Keratinocyte (primary cell): ENCODE data around the gene FERMT3.

ENCODE experiments used
- EZH2 ChIP-seq: IDR thresholded peaks from one replicate; pipeline ENCODE4 v1.6.1; 2012; ENCODE audit warnings: inconsistent platforms, mild to moderate bottlenecking, low read length, moderate library complexity
- TF ChIP-seq, protein P1 (sequence below), 3 experiments: IDR thresholded peaks in 1 of 3; conservative IDR thresholded peaks in 1 of 3; optimal IDR thresholded peaks in 1 of 3; 2 replicates in 2 of 3; 3 replicates in 1 of 3; pipeline versions ENCODE3 to v1.5.1; 2011; ENCODE audit warnings: low read length in 3 of 3, mild to moderate bottlenecking in 3 of 3, moderate library complexity in 2 of 3, control low read depth in 1 of 3, inconsistent platforms in 1 of 3; ENCODE audit not compliant: insufficient read depth in 2 of 3; ENCODE audit errors: extremely low read depth in 1 of 3

DNA sequence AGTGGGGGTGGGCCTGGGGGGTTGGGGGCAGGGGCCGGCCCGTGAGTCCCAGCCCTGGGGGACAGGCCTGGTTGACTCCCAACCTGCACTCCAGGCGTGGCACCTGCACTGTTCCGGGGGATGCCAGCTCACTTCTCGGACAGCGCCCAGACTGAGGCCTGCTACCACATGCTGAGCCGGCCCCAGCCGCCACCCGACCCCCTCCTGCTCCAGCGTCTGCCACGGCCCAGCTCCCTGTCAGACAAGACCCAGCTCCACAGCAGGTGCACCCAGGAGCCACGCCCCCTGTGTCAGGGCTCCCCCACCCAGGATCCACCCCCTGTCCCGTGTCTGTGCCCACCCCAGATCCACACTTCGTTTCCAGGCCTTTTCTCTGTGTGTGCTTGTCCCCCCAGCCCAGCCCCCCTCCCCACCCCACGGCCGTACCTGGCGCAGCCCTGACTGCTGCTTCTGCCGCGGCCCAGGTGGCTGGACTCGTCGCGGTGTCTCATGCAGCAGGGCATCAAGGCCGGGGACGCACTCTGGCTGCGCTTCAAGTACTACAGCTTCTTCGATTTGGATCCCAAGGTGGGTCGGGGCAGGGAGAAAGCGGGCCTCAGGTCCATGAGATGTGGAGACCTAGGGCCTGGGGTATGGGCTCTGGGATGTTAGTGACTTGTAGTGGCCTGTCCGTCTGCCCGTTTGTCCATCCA, 4.8 kb downstream of the FERMT3 start:
- TF ChIP-seq, protein P1, sequence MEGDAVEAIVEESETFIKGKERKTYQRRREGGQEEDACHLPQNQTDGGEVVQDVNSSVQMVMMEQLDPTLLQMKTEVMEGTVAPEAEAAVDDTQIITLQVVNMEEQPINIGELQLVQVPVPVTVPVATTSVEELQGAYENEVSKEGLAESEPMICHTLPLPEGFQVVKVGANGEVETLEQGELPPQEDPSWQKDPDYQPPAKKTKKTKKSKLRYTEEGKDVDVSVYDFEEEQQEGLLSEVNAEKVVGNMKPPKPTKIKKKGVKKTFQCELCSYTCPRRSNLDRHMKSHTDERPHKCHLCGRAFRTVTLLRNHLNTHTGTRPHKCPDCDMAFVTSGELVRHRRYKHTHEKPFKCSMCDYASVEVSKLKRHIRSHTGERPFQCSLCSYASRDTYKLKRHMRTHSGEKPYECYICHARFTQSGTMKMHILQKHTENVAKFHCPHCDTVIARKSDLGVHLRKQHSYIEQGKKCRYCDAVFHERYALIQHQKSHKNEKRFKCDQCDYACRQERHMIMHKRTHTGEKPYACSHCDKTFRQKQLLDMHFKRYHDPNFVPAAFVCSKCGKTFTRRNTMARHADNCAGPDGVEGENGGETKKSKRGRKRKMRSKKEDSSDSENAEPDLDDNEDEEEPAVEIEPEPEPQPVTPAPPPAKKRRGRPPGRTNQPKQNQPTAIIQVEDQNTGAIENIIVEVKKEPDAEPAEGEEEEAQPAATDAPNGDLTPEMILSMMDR (optimal IDR thresholded peaks at IDR 0.05 in 1 of 3, IDR thresholded peaks at IDR 0.05 in 1 of 3, conservative IDR thresholded peaks at IDR 0.05 in 1 of 3; ENCODE audit: extremely low read depth in 1 of 3, insufficient read depth in 2 of 3, low read length in 3 of 3): no peak
- no peak for TF ChIP-seq EZH2
